ENCODE measurements around the gene HINT3.
"Not testable (repeated sequence)": the region's sequence is repeated elsewhere in the genome, so short reads cannot be mapped to it uniquely, and the experiment has no call there.

Gene HINT3

DNA sequence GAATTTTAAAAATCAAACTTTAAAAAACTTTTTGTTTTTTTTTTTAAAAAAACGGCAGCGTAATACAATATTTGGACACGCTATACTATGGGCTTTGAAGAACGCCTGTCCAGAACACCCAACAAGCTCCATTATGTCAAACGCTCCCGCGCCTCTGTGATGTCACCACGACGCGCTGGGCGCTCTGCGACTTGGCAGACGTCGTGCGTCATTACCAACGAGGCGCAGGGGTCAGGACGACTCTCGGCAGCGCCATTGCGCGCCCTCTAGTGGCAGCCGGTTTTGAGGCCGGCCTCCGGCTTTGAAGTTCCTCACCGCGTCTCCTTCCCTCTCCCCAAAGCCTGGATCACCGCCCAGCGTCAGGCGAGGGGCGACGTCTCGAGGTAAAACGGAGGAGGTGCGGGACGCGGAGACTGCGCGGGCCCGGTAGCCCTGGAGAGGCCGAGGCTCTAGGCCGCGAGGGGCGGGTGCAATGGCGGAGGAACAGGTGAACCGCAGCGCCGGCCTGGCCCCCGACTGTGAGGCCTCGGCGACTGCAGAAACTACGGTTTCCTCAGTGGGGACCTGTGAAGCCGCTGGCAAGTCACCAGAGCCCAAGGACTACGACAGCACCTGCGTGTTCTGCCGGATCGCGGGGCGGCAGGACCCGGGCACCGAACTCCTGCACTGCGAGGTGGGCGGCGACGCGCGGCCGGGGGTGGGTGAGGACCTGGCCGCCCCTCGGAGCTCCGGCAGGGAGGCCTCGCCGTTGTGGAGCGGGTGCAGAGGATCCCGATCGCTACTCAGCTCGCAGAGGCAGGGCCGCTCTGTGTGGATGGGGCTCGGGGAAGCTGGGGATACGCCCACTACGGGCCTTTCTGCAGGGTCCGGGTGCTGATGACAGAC is at the start of gene HINT3:
Gene HINT3 (plus strand): TSS at position 265 of the 885 bp plus-strand sequence. CDS start 208 bp downstream, at position 473.
- DNase-seq (ENCODE audit: low spot score) = peak; percentile 92

DNA sequence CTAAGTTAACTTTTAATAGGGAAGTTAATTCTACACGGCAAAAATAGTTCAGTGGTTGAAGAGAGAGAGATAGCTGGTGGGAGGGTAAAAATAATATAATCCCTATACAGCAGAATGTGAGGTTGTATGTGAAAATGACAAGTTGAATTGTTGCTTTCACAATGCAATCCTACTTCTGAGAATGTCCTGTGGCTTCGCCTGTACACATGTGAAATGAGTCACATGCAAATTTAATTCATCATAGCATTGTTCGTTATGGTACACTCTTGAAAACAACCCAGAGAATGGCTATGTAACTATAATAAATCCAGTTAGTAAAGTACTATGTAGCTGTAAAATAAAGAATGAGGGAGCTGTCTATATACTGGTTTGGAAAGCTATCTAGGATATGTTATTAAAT is 46.0 kb upstream of the HINT3 start:
- no peak for DNase-seq (ENCODE audit: low spot score)

DNA sequence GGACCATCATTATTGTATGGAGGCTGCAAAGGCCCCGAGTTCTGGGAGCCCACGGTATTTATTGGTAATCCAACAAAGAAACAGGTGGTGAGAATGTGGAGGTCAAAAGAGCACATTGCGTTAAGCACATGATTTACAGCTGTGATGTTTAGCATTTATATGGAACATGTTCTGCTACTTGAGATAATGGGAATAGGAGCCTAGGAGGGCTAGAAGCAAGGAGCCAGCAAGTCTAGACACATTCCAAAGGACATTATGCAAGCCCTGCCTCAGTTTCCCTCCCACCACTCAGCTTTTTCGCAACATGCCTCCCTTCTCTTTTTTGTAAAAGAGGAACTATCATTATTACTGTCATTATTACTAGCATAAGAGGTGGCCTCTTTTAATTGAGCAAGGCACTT is 45.5 kb upstream of the HINT3 start:
- not testable (repeated sequence) for DNase-seq (ENCODE audit: low spot score)

DNA sequence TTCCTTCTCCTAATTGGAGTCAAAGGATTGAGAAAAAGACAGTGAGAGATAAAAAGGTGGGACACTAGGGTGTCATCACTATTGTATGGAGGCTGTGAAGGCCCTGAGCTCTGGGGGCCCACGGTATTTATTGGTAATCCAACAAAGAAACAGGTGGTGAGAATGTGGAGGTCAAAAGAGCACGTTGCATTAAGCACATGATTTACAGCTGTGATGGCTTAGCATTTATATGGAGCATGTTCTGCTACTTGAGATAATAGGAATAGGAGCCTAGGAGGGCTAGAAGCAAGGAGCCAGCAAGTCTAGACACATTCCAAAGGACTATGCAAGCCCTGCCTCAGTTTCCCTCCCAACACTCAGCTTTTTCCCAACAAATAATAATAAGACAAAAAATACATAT is 44.1 kb upstream of the HINT3 start:
- not testable (repeated sequence) for DNase-seq (ENCODE audit: low spot score)

DNA sequence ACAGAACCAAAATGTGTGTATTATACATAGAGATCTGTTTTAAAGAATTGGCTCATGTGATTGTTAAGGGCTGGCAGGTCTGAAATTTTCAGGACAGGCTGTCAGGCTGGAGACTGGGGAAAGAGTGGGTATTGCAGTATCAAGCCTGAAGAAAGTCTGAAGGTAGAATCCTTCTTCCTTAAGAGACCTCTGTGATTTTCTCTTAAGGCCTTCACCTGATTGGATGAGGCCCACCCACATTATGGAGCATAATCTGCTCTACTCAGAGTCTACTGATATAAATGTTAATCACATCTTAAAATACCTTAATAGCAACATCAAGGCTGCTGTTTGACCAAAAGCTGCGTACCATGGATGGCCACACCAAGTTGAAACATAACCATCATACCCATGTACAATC is 43.4 kb upstream of the HINT3 start:
- no peak for DNase-seq (ENCODE audit: low spot score)

DNA sequence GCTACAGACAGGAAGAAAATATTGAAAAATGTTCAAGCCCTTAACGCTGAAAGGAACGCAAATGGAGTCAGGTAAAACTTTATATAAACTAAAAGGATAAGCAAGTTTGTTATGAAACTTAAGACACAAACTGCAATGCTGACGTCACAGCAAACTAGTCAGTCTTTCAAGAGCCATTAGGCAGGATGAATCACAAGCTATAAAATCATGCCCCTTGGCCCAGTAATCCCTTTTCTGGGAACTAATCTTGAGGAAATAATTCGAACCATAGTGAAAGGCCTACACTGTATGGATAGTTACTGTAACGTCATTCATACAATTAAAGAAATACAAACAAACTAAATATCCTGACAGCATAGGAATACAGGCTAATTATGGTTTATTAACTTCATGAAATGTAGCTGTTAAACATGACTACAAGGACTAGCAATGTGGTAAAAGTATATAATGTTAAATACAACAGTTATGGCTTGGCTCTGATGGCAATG is 42.7 kb upstream of the HINT3 start:
- DNase-seq (ENCODE audit: low spot score) = peak; percentile 50

DNA sequence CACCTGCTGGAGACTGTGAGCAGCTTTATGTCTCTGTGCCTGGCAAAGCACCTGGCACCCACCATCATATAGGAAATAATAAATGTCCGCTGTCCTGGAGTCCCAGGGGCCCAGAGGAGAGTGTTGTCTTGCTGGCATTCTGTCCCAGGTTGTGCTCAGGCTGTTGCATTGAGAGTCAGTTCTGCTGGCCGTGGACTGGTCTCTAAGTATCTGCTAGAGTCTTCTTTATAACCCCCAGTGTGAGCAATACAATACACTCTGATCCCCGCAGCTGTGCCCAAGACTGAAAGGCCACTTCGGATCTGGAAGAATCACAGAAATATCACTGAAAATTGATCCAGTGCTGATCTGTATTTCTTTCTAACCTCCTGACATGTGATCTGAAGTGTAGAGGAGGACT is 38.3 kb upstream of the HINT3 start:
- no peak for DNase-seq (ENCODE audit: low spot score)

DNA sequence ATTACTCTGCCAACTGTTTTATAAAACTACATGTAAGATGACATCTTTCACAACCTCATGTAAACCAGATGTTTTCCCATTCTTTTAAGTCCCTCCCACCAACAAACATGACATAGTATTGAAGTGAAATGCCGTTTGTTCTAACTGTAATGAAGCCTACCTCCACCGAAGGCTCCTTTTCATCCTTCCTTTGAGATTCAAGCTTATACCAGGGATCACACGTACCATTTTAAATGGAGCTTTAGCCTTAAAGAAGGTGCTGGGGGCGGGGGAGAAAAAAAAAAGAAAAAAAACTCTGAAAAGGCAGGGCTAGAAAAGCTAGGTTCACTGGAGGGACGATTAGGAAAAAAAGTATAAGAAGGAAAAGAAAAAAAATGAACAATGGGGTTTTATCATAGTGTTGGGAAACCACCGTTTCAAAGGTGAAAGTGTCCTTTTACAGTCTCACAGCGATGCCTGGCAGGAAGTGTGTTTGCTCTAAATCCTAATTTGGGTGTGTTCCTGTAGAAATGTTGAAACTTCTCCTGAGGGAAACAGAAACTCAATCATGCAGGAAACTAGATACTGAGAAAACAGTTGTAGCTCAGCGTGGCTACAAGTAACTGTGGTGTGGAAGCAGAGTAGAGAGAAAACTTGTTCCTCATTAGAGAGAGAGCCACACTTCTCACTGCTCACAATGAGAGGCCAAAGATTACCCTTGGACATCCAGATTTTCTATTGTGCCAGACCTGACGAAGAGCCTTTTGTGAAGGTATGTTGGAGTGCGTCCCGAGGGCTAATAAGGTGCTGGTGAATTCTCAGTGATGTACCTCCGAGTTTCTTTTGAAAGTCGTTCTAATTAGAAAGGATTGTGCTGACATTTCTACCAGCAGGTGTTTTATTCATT is 37.6 kb upstream of the HINT3 start:
- DNase-seq (ENCODE audit: low spot score) = peak; percentile 45

DNA sequence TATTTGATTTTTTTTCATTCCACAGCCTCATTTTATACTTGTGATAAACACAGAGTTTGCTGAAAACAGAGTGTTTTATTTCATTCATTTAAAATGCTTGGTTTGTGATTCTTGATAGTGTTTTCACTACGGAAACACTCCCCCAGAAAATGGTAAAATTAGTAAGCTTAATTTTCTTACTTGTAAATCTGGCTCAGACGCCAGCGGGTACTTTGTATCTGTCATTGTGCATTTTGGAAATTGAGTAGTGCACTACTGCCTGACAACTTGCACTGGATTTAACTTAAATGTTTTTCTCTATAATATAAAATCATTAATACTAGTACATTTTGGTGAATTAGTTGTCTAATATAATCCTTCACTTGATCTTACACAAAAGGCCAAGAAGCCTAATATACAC is 37.0 kb upstream of the HINT3 start:
- no peak for DNase-seq (ENCODE audit: low spot score)

DNA sequence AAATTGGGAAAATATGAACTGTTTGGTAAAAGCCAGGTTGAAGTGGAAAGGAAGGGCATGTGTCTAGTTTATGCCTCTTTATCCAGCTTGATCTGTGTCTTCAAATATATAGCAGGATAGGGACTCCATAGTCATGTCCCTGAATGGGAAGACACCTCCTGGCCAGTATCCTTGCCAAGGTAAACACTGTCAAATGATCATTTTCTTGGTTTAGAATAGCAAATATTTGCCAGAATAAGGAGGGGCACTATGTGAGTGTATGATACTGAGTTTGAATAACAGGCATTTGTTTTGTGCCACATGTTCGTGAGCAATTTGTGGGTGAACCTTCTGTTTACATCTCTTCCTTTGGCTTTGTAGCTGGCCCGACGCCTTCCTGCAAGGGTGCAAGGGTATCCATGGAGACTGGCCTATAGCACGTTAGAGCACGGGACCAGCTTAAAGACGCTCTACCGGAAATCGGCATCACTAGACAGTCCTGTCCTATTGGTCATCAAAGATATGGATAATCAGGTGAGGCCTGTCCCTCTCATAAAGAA is 34.2 kb upstream of the HINT3 start:
- DNase-seq (ENCODE audit: low spot score) = no peak

DNA sequence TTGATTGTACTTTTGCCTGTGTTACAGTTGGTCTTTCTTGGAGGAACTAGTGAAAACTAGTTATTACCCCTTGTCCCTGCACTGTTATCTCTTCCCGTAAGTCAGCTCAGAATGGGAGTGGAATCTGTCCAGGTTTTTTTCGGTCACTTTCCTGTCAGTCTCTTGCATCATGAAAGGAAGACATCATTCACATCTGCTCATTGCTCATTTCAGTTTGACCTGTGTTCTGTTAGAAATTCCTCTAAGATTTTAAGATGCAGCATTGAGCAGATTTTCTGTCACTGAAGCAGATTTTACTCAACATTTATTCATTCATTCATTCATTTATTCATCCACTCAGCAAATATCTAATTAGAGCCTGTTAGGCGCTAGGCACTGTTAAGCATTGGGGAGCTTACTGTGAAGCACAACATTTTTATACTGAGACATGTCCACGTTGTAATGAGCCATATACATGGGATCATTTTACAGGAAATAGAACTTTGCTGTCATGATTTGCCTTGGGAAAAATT is 33.1 kb upstream of the HINT3 start:
- no peak for DNase-seq (ENCODE audit: low spot score)

DNA sequence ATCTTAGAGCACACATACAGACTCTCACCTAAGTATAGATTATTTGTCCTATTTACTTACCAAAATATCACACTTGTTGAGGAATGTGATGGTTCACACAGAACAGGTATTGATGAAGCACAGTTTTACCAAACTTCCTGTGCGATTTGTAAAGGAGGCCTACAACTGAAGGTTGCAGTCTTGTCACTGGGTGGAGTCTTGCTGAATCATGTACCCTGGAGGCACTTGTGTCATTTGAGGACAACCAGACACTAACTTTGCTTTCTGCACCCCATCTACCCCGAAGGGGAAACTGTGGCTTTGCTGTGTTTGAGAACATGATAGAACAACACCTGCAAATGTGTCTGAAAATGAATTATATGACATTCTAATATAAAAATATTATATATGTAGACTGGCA is 32.4 kb upstream of the HINT3 start:
- no peak for DNase-seq (ENCODE audit: low spot score)

DNA sequence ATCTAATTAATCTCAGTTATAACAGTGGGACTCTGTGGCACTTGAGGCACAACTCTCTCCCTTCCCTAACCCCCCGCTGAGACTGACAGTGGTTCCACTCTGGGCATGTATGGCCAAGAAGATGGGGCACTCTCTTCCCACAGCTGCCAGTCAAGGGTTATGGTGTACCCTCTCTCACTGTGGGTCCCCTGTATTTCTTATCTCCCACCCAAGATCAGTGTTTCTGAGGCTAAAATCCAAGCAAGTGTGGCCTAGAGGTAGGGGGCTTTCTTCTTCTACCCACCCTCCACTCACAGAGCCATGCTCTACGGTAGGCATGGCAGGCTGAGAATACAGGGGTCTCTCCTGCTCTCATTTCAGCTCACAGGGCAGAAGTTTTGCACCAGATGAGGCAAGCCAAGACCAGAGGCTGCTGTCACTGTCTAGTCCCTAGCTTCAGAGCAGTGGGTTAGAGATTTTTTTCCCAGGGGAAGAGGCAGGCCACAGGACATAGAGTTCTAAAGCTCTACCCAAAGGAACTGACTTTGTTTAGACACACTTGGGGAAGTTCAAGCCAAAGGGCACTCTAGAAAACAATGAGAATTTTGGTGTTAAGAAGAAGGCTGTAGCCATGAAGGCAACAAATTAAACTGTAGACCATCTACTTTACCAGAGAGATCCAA is 31.7 kb upstream of the HINT3 start:
- no peak for DNase-seq (ENCODE audit: low spot score)

DNA sequence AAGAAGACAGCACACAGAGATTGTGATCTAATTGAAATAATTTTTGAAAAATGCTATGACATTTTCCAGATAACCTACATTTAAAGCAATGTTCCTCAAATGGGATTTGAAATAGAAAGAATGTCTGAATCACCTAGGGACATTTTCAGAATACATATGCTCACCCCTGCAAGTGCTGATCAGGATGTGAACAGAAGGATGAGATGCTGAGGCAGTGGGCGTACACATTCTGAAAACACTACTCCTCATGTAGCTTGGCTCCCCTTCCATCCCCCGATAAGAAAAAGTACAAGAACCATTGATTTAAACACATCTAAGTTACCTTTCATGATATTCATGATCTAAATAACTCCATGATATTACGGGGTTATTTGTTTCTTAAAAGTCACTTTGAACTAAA is 29.9 kb upstream of the HINT3 start:
- no peak for DNase-seq (ENCODE audit: low spot score)

DNA sequence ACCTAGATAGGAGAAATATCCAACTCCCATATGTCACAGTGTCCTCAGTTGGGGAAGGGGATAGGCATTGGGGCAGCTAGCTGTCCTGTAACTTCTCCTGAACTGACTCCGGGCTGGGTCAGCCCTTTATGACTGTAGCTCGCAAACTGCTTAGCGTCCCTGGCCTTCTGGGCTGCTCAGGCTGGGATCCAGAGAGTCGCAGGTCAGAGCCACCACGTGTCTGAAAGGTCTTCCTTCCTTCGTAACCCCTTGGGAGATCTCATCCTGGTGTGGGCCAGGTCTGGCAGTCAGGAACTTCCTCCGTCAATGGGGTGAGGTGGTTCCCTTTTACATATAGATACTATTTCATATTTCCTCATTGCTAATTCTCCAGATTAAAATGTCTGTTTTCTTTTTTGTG is 28.8 kb upstream of the HINT3 start:
- DNase-seq (ENCODE audit: low spot score) = no peak

DNA sequence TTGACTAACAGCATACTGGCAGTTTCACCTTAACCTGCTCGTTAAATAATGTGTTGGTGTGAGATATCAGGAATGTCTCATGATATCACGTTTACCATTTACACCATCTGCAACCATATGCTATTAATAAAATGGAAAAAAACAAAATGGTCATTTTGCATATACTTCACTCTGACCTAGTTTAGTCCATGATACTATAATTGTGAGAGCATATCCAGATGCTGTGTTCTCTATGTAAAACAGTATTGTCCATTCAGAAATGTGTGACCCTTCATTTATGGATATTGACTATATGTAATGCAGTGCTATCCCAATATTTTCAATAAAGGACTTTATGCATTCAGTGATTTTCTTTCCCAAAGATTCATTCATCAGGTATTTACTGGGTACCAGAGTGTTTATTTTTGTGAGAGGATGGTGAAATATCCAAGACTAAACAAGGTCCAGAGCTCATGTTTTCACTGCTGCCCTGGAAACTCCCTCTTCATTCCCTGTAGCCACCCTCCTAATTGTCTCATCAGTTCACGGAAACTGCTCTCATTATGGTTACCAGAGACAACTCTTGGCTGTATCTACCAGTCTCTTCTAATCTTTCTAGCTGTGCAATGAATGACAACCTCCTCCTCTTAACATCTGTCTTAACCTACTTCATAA is 25.7 kb upstream of the HINT3 start:
- no peak for DNase-seq (ENCODE audit: low spot score)

DNA sequence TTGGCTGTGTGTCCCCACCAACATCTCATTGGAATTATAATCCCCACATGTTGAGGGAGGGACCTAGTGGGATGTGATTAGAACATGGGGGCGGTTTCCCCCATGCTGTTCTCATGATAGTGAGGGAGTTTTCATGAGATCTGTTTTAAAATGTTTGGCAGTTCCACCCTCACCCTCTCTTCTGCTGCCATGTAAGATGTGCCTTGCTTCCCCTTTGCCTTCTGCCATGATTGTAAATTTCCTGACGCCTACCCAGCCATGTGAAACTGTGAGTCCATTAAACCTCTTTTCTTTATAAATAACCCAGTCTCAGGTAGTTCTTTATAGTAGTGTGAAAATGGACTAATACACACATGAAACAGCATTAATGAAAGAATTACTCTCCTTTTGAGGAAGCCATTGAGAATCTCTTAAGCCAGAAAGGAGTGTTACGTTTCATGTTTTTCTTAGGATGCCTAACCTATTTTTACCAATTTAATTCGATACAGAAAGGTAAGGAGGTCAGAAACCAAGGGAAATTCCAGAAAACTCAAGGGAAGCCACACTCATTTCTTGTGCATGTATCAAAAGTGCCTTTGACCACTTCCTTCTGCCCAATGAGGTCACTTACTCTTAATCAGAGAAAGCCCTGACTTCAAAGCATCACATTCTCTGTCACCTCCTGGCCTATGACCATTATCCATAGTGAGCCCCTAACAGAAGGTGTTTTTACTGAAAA is 24.7 kb upstream of the HINT3 start:
- no peak for DNase-seq (ENCODE audit: low spot score)

DNA sequence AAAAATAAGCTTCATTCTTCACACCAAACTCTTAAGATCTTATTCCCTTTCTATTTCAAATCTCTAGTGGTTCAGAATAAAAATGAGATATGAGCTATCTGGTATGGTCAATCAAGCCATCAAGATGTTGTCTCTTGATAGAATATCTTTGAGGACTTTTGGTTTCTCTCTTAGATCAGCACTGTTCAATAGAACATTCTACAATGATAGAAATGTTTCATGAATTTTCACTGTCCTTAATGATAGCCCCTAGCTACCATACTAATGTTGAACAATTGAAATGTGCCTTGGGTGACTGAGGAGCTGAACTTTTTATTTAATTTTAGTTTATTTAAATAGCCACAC is 24.1 kb upstream of the HINT3 start:
- no peak for DNase-seq (ENCODE audit: low spot score)

DNA sequence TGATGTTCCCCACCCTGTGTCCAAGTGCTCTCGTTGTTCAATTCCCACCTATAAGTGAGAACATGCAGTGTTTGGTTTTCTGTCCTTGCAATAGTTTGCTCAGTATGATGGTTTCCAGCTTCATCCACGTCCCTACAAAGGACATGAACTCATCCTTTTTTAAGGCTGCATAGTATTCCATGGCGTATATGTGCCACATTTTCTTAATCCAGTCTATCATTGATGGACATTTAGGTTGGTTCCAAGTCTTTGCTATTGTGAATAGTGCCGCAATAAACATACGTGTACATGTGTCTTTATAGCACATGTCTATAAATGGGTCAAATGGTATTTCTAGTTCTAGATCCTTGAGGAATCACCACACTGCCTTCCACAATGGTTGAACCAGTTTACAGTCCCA is 21.1 kb upstream of the HINT3 start:
- DNase-seq (ENCODE audit: low spot score) = not testable (repeated sequence)

DNA sequence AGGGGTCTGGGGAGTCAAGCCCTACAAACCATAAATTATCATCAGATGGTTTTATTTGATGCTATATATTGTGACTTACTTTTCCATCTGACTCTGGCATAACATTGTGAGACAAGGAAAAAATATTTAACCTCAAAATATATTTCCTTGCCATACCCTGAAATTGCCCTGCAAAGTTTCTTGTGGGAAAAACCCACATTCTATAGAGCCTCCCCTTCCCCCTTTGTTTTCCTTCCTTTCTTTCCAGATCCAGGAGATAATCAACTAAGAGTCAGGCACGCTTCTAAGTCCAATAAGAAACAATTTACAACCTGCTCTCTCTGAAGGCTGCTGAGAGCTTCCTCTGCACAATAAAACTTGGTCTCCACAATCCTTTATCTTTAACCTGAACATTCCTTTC is 17.5 kb upstream of the HINT3 start:
- DNase-seq (ENCODE audit: low spot score) = no peak

DNA sequence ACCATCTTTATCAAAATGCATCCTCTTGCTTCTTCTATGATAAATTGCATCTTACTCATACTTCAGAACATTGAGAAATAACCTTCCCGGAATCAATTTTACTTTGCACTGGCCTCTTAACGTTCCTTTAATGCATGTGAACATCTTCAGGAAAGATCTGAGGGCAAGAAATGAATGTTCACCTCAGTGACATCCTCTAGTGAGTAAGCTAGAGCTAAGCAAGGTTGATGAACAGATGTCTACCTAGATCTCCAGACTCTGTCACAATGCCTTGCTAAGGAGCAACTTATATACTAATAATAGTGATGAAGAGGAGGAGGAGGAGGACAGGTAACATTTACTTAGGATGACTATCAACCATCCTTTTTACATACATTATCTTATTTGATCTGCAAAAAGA is 16.8 kb upstream of the HINT3 start:
- no peak for DNase-seq (ENCODE audit: low spot score)

Measured in hepatic stellate cell (primary cell).